Osteocyte (in vitro differentiated cells): Measurements from ENCODE around the gene FOXA1. TPM values are rescaled to one million over a fixed set of nuclear protein-coding genes. Genes with fewer than 3 reads are reported as not detected.

Experiments used
- DNase-seq: peaks from one replicate; pipeline ENCODE4 v3.0.0; 2021; ENCODE audit warnings: mixed read lengths; ENCODE audit not compliant: unreplicated experiment; ENCODE audit errors: extremely low spot score
- H3K27ac Mint-ChIP-seq: one replicate; pipeline ENCODE4 v1.8.0; 2021; ENCODE audit warnings: mild to moderate bottlenecking, mixed read lengths; ENCODE audit not compliant: unreplicated experiment
- H3K27me3 Mint-ChIP-seq: one replicate; pipeline ENCODE4 v1.8.0; 2021; ENCODE audit warnings: mixed read lengths; ENCODE audit not compliant: unreplicated experiment
- H3K36me3 Mint-ChIP-seq: one replicate; pipeline ENCODE4 v1.8.0; 2021; ENCODE audit warnings: mixed read lengths; ENCODE audit not compliant: unreplicated experiment
- H3K4me1 Mint-ChIP-seq: one replicate; pipeline ENCODE4 v1.8.0; 2021; ENCODE audit warnings: mixed read lengths; ENCODE audit not compliant: unreplicated experiment
- H3K4me3 Mint-ChIP-seq: one replicate; pipeline ENCODE4 v1.8.0; 2021; ENCODE audit warnings: mild to moderate bottlenecking, moderate library complexity, mixed read lengths; ENCODE audit not compliant: unreplicated experiment
- H3K9me3 Mint-ChIP-seq: one replicate; pipeline ENCODE4 v1.8.0; 2021; ENCODE audit warnings: mixed read lengths; ENCODE audit not compliant: unreplicated experiment
- total RNA-seq: library from RNA; stranded (reverse); gene quantifications from 2 replicates; pipeline ENCODE4 v1.2.1, GENCODE V29; 2021
- TF ChIP-seq, protein P1 (sequence below): fragments of 200-600 bp; sonication (generic); IDR thresholded peaks from 2 replicates; pipeline ENCODE4 v1.5.0; 2021; ENCODE audit warnings: antibody characterized with exemption, mild to moderate bottlenecking, moderate library complexity

The FOXA1 gene
- total RNA-seq, 1 donor from 2014 or later: not detected

DNA sequence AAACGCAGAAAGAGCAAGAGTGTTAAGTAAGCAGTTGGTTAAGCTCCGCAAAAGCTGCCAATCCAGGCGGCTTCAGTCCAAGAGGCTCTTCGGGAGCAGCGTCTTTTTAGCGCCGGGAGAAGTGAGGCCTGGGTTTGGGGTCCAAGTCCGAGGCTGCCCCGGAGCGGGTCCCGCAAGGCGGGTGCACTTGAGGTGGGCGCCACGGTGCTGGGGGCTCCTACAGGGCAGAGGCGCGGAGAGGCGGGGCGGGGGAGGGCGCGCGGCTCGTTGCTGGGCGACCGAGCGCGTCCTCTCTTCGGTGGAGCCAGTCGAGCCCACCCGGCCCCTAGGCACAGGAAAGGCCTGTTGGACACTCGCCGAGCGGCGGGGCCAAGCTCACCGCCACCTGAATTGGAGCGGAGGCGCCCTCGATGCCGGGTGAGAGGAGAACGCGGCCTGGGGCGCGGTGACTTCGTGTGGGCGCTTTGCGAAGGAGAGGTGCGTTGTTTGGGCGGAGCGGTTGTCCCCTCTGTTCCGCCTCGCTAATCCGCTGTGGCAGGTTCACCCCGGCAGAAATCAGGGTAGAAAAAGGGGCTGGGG lies 16.0 kb upstream of the FOXA1 start:
- Mint-ChIP-seq H3K4me1 (no peaks in the 10 kb centered on the region), H3K4me3 (no peak overlapping the region), H3K27me3 (peaks cover 17% of the 10 kb centered on the region), H3K9me3 (peaks cover 20% of the 10 kb centered on the region), H3K36me3 (peaks cover 3% of the 10 kb centered on the region), H3K27ac (no peak overlapping the region)
- TF ChIP-seq, protein P1, sequence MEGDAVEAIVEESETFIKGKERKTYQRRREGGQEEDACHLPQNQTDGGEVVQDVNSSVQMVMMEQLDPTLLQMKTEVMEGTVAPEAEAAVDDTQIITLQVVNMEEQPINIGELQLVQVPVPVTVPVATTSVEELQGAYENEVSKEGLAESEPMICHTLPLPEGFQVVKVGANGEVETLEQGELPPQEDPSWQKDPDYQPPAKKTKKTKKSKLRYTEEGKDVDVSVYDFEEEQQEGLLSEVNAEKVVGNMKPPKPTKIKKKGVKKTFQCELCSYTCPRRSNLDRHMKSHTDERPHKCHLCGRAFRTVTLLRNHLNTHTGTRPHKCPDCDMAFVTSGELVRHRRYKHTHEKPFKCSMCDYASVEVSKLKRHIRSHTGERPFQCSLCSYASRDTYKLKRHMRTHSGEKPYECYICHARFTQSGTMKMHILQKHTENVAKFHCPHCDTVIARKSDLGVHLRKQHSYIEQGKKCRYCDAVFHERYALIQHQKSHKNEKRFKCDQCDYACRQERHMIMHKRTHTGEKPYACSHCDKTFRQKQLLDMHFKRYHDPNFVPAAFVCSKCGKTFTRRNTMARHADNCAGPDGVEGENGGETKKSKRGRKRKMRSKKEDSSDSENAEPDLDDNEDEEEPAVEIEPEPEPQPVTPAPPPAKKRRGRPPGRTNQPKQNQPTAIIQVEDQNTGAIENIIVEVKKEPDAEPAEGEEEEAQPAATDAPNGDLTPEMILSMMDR: no peak
- no peak for DNase-seq

- Mint-ChIP-seq H3K9me3 (peaks cover 4% of the 10 kb centered on the region), H3K4me3 (no peak overlapping the region), H3K27ac (no peak overlapping the region), H3K36me3 (no peaks in the 10 kb centered on the region), H3K4me1 (no peaks in the 10 kb centered on the region), H3K27me3 (peaks cover 39% of the 10 kb centered on the region)
- DNase-seq: no peak
- TF ChIP-seq, protein P1: no peak
Observed at GRCh38 chr14:37608649-37609048, 13.6 kb upstream of the FOXA1 start.

DNA sequence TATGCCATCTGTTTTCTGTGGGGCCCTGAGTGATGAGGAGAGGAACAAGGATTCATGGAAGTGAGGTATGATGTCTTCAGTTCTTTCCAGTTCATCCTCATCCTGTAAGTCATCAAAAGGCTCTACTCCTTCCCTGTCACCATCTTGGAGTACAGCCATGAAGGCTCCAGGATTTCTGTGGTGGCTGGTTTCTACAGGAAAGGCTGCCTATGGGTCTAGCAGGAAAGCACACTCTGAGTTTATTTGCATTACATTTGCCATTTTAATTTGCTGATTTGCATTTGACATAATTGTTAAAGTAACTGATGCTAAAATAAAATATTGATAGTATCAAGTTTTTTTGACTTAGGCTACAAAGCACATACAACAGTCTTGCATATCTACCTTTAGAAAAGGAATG lies 11.6 kb upstream of the FOXA1 start:
- Mint-ChIP-seq H3K27ac (no peak overlapping the region), H3K27me3 (peaks cover 59% of the 10 kb centered on the region), H3K4me3 (no peak overlapping the region), H3K36me3 (no peaks in the 10 kb centered on the region), H3K4me1 (no peaks in the 10 kb centered on the region), H3K9me3 (no peaks in the 10 kb centered on the region)
- no peak for DNase-seq
- TF ChIP-seq, protein P1: no peak

DNA sequence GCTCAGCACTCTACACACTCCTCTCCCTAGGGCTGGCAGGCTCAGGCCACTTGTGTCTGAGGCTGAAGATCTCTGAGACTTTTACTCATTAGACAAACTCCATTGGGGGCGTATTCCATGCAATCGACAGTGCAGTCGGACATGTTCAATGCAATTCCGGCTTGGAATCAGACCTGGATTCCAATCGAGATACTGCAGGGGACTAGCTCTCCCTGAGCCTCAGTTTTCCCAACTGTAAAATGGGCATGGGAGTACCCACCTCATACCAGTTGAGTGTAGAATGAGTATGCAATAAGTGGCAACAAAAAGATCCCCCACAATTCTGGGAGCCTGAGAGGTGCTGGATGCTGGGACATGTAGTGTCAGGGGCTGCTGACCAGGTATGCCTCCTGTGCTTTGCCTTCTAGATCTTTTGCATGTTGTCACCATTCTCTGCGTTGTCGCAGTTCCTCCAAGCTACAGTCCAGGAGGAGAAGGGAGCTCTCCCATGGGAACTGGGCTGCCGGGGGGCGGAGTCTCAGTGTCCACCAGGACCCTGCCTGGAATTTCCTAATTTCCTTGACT lies 8.7 kb upstream of the FOXA1 start:
- no peak for DNase-seq
- Mint-ChIP-seq H3K27me3 (peaks cover 84% of the 10 kb centered on the region), H3K4me1 (peaks cover 15% of the 10 kb centered on the region), H3K36me3 (no peaks in the 10 kb centered on the region), H3K27ac (no peak overlapping the region), H3K4me3 (no peak overlapping the region), H3K9me3 (no peaks in the 10 kb centered on the region)
- TF ChIP-seq, protein P1: no peak

DNA sequence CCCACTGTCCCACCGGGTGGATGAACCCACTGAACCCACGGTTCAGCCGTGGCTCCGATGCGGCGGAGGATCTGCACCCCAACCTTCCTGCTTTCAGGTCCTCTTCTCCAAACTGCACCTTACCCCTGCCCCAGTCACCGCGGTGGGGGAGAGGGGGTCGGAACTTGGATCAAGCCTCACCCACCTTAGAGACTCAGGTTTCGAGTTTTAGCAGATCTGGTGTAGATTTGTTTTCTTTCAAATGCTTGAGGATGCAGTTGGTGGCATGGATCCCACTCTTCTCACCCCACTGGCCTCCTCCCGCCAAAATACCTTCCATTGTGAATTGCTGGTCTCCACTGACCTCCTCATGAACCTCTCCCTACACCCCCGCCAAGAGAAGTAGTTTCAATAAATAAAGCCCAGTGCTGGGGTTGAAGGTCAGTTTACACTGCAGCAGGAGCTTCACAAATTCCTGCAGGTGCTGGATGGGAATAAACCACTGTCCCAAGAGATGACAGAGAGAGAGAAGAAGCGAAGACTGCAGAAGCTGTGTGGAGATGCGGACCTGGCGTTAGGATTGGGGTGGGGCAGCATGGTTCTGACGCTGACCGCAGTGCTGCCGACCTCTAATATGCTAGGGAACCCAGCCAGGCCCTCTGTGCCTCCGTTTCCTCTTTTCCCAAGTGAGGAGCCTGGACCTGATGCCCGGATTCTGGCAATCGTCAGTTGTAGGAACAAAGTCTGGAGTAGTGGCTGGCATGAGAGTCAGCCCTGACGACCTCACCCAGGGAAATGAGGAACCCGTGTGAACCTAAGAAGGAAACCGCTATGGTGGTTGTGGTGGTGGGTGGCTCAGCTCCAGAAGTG lies 7.8 kb upstream of the FOXA1 start:
- Mint-ChIP-seq H3K9me3 (no peaks in the 10 kb centered on the region), H3K4me3 (no peak overlapping the region), H3K36me3 (no peaks in the 10 kb centered on the region), H3K27me3 (peaks cover 89% of the 10 kb centered on the region), H3K4me1 (peaks cover 23% of the 10 kb centered on the region), H3K27ac (no peak overlapping the region)
- TF ChIP-seq, protein P1: no peak
- DNase-seq: no peak
